ENCODE data around the gene LSM4.

LSM4 gene

DNA sequence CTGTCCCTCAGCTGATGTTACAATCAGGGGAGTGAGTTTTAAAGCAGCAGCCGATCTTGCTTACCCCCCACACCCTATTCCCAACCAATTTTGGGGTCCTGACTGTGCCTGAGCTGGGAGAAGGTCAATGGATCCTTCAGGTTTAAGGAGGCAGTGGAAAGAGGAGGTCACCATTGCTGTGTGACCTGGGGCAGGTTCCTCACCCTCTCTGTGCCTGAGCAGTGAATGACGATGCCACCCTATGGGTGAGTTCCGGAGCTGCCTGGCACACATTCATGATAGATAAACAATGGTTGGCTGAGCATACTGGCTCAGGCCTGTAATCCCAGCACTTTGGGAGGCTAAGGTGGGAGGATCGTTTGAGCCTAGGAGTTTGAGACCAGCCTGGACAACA is 21.2 kb downstream of the LSM4 start:
- Mint-ChIP-seq H3K27ac (peak overlapping the region; percentile 17 to 76 (median 72)), H3K4me3 (no peak overlapping the region), H3K9me3 (no peaks in the 10 kb centered on the region), H3K27me3 (ENCODE audit: low read depth) (peaks cover 7% of the 10 kb centered on the region), H3K36me3 (ENCODE audit: low read depth) (peaks cover 2% of the 10 kb centered on the region), H3K4me1 (peaks cover 20% of the 10 kb centered on the region)
- TF ChIP-seq, protein P1, sequence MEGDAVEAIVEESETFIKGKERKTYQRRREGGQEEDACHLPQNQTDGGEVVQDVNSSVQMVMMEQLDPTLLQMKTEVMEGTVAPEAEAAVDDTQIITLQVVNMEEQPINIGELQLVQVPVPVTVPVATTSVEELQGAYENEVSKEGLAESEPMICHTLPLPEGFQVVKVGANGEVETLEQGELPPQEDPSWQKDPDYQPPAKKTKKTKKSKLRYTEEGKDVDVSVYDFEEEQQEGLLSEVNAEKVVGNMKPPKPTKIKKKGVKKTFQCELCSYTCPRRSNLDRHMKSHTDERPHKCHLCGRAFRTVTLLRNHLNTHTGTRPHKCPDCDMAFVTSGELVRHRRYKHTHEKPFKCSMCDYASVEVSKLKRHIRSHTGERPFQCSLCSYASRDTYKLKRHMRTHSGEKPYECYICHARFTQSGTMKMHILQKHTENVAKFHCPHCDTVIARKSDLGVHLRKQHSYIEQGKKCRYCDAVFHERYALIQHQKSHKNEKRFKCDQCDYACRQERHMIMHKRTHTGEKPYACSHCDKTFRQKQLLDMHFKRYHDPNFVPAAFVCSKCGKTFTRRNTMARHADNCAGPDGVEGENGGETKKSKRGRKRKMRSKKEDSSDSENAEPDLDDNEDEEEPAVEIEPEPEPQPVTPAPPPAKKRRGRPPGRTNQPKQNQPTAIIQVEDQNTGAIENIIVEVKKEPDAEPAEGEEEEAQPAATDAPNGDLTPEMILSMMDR (IDR thresholded peaks at IDR 0.05; ENCODE audit: unreplicated experiment in 3 of 3): no peak

DNA sequence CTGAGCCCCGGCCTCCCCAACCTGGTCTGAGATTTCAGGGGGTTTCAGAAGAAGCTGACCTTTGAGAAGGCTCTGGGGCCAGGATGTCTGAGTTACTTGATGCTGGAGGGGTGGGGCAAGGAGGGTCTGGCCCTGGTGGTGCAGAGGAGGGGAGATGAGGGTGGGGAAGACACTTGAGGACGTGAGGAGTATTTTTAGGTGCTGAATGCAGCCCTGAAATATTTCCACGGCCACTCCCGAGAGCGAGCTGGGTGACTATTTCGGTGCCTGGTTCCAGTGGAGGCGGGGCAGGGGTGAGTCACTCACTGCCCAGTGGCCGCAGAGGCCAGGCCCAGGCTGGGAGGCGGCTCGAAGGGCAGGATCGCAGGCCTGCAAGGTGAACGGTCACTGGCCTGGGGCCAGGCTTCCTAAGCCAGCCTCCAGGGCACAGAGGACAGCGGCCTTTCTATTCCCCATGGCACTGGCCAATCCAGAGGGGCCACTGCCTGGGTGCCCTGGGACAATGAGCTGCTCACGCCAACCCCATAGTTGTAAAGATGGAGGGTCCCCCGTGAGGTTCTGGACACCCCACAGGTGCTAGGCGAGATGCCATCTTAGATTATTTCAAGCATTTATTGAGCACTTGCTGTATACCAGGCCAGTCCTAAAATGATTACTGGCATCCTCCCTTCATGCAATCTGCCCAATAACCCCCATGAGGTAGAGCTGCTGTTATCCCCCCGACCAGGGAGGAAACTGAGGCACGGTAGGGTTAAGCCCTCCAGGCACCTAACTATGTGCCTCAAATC is 21.8 kb downstream of the LSM4 start:
- Mint-ChIP-seq H3K4me3 (no peak overlapping the region), H3K4me1 (peaks cover 18% of the 10 kb centered on the region), H3K9me3 (no peaks in the 10 kb centered on the region), H3K36me3 (ENCODE audit: low read depth) (no peaks in the 10 kb centered on the region), H3K27ac (peak overlapping the region; percentile 17 to 76 (median 72)), H3K27me3 (ENCODE audit: low read depth) (peaks cover 7% of the 10 kb centered on the region)
- TF ChIP-seq, protein P1 (IDR thresholded peaks at IDR 0.05; ENCODE audit: unreplicated experiment in 3 of 3): no peak

DNA sequence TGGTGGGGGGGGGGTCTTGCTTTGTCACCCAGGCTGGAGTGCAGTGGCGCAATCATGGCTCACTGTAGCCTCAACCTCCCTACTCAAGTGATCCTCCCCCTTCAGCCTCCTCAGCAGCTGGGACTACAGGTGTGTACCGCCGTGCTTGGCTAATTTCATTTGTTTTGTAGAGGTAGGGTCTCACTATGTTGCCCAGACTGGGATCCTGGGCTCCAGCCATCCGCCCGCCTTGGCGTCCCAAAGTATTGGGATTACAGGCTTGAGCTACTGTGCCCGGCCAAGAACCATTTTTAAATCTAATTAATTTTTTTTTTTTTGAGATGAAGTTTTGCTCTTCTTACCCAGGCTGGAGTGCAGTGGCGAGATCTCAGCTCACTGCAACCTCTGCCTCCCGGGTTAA is 23.2 kb downstream of the LSM4 start:
- H3K27ac Mint-ChIP-seq: no peak overlapping the region
- peaks cover 7% of the 10 kb centered on the region for H3K27me3 Mint-ChIP-seq (ENCODE audit: low read depth)
- H3K36me3 Mint-ChIP-seq (ENCODE audit: low read depth): no peaks in the 10 kb centered on the region
- H3K4me1 Mint-ChIP-seq: peaks cover 13% of the 10 kb centered on the region
- TF ChIP-seq, protein P1 (IDR thresholded peaks at IDR 0.05; ENCODE audit: unreplicated experiment in 3 of 3): no peak
- no peaks in the 10 kb centered on the region for H3K9me3 Mint-ChIP-seq
- no peak overlapping the region for H3K4me3 Mint-ChIP-seq

DNA sequence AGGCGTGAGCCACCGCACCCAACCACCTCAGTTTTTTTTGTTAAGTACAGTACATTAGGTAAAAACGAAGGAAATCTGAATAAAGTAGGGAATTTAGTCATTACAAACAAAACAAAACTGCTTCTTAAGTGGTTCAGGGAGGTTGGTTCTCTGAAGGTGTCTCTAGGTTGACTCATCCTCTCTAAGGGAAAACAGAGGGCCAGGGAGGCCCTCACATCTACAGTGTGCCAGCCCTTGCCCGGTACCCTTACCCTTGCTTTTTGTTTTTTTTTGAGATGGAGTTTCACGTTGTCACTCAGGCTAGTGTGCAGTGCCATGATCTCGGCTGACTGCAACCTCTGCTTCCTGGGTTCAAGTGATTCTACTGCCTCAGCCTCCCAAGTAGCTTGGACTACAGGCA is 24.3 kb downstream of the LSM4 start:
- H3K4me3 Mint-ChIP-seq: no peak overlapping the region
- no peaks in the 10 kb centered on the region for H3K36me3 Mint-ChIP-seq (ENCODE audit: low read depth)
- H3K4me1 Mint-ChIP-seq: peaks cover 7% of the 10 kb centered on the region
- H3K9me3 Mint-ChIP-seq: no peaks in the 10 kb centered on the region
- TF ChIP-seq, protein P1 (IDR thresholded peaks at IDR 0.05; ENCODE audit: unreplicated experiment in 3 of 3): no peak
- no peak overlapping the region for H3K27ac Mint-ChIP-seq
- peaks cover 2% of the 10 kb centered on the region for H3K27me3 Mint-ChIP-seq (ENCODE audit: low read depth)

DNA sequence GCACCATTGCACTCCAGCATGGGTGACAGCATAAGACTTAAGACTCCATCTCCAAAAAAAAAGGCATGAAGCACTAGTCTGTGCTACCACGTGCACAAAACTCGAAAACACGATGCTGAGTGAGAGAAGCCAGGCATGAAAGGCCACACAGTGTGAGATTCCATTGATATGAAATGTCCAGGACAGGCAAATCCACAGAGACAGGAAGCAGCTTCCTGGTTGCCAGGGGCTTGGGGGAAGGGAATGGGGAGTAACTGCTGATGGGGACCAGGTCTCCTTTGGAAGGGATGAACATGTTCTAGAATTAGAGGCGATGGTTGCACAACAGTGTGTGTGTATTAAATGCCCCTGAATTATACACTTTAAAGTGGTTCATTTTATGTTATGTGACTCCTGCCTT is 25.6 kb downstream of the LSM4 start:
- Mint-ChIP-seq H3K36me3 (ENCODE audit: low read depth) (no peaks in the 10 kb centered on the region), H3K27me3 (ENCODE audit: low read depth) (no peaks in the 10 kb centered on the region), H3K27ac (peak overlapping the region; percentile 18 to 86 (median 78))

More for the DNA sequence above, 25.6 kb downstream of the LSM4 start:
- TF ChIP-seq, protein P1 (IDR thresholded peaks at IDR 0.05; ENCODE audit: unreplicated experiment in 3 of 3): no peak
- H3K4me3 Mint-ChIP-seq: no peak overlapping the region
- no peaks in the 10 kb centered on the region for H3K9me3 Mint-ChIP-seq
- peaks cover 12% of the 10 kb centered on the region for H3K4me1 Mint-ChIP-seq

Data from nephron (organoid).